Retina (tissue), 1 donor: ENCODE data around the gene PIP5K1C.
A peak's percentile ranks its signal among the peaks of the same experiment; 100 is the strongest.

Experiments used
- DNase-seq: peaks from one replicate; pipeline ENCODE4 v3.0.0-alpha.2; 2016

The PIP5K1C gene

DNA sequence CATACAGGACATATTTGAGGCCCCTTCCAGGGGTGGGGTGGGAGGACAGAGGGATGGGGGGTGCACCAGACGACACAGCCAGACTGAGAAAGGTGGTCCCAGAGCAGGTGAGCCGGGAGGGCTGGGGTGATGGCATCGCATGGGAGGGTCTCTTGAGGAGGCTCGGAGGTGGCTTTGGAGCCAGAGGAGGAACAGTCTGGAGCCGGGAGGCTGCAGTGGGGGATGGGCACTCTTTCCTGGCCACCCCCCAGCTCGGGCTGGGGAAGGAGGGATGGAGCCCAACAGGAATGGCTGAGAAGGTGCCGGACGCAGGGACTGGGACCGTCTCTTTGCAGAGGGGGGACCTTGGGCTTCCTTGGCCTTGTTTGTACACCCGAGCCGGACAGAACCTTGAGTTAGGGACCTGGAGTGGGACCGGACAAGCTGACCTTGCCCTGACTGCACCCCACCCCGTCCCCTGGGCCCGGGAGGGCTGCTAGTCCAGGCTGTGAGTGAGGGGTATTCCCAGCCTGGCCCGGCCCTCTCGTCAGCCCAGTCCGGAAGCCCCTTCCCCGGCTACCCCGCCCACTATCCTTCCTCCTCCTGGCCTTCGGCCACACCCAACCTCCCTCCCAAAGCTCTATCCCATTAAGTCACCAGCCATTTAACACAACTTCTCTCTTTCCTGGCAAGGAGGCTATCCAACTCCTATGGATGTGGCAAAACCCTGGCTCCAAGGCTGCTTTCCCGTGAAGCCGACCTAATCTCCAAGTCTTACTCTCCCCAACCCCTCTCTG lies 92.8 kb downstream of the PIP5K1C start:
- peak; percentile 16 for DNase-seq

DNA sequence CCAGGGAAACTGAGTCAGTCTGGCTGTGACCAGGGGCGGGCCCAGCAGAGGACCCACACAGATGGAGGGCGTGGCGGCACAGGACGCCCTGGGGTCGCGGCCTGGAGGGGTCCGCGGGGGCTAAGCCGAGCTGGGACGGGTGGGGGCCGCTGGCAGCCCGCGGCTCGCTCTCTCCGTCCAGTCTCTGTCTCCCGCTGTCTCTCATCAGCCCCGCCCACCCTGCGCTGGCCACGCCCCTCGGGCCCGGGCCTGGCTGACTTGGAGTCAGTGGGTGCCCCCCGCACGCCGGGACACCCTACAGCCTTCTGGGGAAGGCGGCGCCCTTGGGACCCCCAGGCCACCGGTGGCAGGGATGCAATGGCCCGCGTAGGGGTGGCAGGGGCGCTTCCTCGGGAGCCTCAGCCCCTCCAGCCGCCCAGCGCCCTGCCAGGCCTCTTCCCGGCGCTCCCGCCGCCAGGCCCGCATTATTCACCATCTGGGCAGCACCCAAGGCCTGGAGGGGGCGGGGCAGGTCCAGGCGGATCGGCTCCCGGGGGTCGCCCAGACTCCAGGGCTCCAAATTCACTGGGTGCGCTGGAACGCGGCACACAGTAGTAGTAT lies 93.5 kb downstream of the PIP5K1C start, which contains the start of gene TBXA2R:
TSS of gene TBXA2R (minus strand) at position 186 of the 600 bp plus-strand sequence. CDS start 6,241 bp downstream, outside the sequence.
- peak; percentile 48 for DNase-seq

GRCh38 chr19:3606174-3606689 lies 94.0 kb downstream of the PIP5K1C start:
- DNase-seq = no peak

GRCh38 chr19:3605770-3606169 lies 94.5 kb downstream of the PIP5K1C start:
- DNase-seq = no peak

GRCh38 chr19:3605361-3605760 lies 94.9 kb downstream of the PIP5K1C start:
- no peak for DNase-seq

GRCh38 chr19:3604987-3605343 lies 95.3 kb downstream of the PIP5K1C start:
- DNase-seq = no peak

GRCh38 chr19:3604227-3604986 lies 95.9 kb downstream of the PIP5K1C start:
- no peak for DNase-seq

- no peak for DNase-seq
Observed at GRCh38 chr19:3603121-3603811, 97.0 kb downstream of the PIP5K1C start.

DNA sequence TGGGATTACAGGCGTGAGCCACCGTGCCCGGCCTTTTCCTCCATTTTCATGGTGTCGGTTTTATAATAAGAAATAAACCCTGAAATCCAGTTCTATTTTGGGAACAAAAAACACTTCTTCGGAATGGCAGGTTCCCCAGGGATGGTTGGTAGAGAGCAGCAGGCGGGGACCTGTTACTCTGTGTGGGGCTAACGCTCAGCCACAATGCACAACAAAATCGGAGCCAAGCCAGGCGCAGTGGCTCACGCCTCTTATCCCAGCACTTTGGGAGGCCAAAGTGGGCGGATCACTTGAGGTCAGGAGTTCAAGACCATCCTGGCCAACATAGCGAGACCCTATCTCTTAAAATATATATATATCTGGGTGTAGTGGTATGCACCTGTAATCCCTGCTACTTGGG lies 99.2 kb downstream of the PIP5K1C start:
- no peak for DNase-seq

GRCh38 chr19:3599776-3600187 lies 100.5 kb downstream of the PIP5K1C start:
- no peak for DNase-seq

- no peak for DNase-seq
Observed at GRCh38 chr19:3595521-3596061, 104.7 kb downstream of the PIP5K1C start.

- no peak for DNase-seq
Observed at GRCh38 chr19:3593156-3593555, 107.1 kb downstream of the PIP5K1C start.

GRCh38 chr19:3591876-3592613 lies 108.2 kb downstream of the PIP5K1C start:
- no peak for DNase-seq

DNA sequence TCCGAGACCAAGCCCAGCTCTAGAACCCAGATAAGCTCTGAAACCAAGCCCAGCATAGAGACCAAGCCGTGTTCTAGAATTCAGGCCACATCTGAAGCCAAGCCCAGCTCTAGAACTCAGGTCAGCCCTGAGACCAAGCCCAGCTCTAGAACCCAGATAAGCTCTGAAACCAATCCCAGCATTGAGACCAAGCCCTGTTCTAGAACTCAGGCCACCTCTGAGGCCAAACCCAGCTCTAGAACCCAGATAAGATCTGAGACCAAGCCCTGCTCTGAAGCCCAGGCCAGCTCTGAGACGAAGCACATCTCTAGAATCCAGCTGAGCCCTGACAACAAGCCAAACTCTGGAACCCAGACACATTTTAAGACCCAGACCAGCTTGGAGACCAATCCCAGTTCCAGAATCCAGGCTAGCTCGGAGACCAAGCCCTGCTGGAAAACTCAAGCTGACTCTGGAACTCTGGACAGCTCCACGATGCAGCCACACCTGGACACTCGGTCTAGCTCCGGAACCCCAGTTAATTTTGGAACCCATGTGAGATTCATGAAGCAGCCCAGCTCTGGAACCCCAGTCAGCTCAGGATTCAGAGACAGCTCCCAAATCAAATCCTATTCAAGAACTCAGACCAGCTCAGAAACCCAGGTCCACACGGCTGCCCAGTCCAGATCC lies 109.1 kb downstream of the PIP5K1C start:
- no peak for DNase-seq

GRCh38 chr19:3589949-3590348 lies 110.3 kb downstream of the PIP5K1C start:
- no peak for DNase-seq

- no peak for DNase-seq
Observed at GRCh38 chr19:3589439-3589838, 110.8 kb downstream of the PIP5K1C start.

GRCh38 chr19:3586707-3587346 lies 113.4 kb downstream of the PIP5K1C start:
- DNase-seq = no peak

GRCh38 chr19:3586127-3586626 lies 114.1 kb downstream of the PIP5K1C start:
- DNase-seq = peak; percentile 37

DNA sequence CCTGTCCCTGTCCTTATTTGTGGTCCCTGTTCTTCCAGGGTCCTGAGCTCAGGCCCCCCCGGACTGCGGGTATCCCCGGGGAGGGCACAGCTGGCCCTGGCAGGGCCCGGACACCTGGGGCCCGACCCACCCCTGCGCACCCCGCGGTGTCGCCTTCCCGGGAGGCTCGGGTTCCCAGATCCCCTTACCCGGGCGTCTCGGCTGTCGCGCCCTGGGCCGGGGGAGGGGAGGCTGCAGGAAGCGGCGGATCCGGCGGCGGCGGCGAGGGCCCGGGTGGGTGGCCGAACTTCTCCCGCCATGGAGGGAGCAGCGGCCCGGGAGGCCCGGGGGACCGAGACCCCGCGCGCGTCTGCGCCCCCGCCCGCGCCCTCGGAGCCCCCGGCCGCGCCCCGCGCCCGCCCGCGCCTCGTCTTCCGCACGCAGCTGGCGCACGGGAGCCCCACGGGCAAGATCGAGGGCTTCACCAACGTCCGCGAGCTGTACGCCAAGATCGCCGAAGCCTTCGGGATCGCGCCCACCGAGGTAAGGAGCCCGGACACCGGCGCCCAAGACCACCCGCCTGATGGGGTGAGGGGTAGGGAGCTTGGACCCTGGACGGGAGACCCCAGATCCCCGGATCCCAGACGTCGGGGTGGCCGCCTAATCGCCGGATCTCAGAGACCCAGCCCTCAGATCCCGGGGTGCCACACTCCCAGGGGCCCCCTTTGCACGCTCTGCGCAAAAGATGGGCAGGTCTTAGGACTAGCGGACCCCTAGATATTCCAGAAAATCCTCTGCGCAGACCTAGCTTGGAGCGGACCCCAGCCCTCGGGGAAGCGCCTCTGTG lies 114.8 kb downstream of the PIP5K1C start, which contains the start of gene GIPC3:
TSS of gene GIPC3 (plus strand) at position 178 of the 826 bp plus-strand sequence. CDS start at position 298, 120 bp downstream.
- DNase-seq = no peak
